ENCODE results near the gene CHGA.

Gene CHGA

GRCh38 chr14:92905667-92906066, 17.3 kb upstream of the CHGA start:
- Histone ChIP-seq H3K9me3 (ENCODE audit: control insufficient read depth in 2 of 2, low read length in 2 of 2) (no peaks in the 10 kb centered on the region), H3K9ac (ENCODE audit: low read length in 2 of 2) (no peak overlapping the region), H3K27me3 (ENCODE audit: control insufficient read depth in 1 of 2, insufficient read depth in 2 of 2, low read length in 2 of 2) (peaks cover 7 to 11% of the 10 kb centered on the region in 2 donors), H3K4me1 (ENCODE audit: control insufficient read depth, insufficient read depth, low read length) (no peaks in the 10 kb centered on the region), H3K4me3 (ENCODE audit: low read length in 2 of 2) (no peak overlapping the region), H3K27ac (ENCODE audit: low read length) (no peak overlapping the region), H3K36me3 (ENCODE audit: control insufficient read depth in 2 of 2, insufficient read depth in 2 of 2, low read length in 2 of 2) (no peaks in the 10 kb centered on the region)

- no peaks in the 10 kb centered on the region for H3K9me3 ChIP-seq (ENCODE audit: control insufficient read depth in 2 of 2, low read length in 2 of 2)
Observed at GRCh38 chr14:92906420-92906819, 16.5 kb upstream of the CHGA start.

GRCh38 chr14:92906823-92907222, 16.1 kb upstream of the CHGA start:
- no peaks in the 10 kb centered on the region for H3K4me1 ChIP-seq (ENCODE audit: control insufficient read depth, insufficient read depth, low read length)
- no peaks in the 10 kb centered on the region for H3K36me3 ChIP-seq (ENCODE audit: control insufficient read depth in 2 of 2, insufficient read depth in 2 of 2, low read length in 2 of 2)
- H3K4me3 ChIP-seq (ENCODE audit: low read length in 2 of 2): no peak overlapping the region
- peaks cover 7 to 11% of the 10 kb centered on the region in 2 donors for H3K27me3 ChIP-seq (ENCODE audit: control insufficient read depth in 1 of 2, insufficient read depth in 2 of 2, low read length in 2 of 2)
- H3K9me3 ChIP-seq (ENCODE audit: control insufficient read depth in 2 of 2, low read length in 2 of 2): no peaks in the 10 kb centered on the region
- H3K27ac ChIP-seq (ENCODE audit: low read length): no peak overlapping the region
- no peak overlapping the region for H3K9ac ChIP-seq (ENCODE audit: low read length in 2 of 2)

More at GRCh38 chr14:92906420-92906819, 16.5 kb upstream of the CHGA start:
- no peak overlapping the region for H3K4me3 ChIP-seq (ENCODE audit: low read length in 2 of 2)
- no peaks in the 10 kb centered on the region for H3K36me3 ChIP-seq (ENCODE audit: control insufficient read depth in 2 of 2, insufficient read depth in 2 of 2, low read length in 2 of 2)
- H3K27ac ChIP-seq (ENCODE audit: low read length): no peak overlapping the region
- H3K27me3 ChIP-seq (ENCODE audit: control insufficient read depth in 1 of 2, insufficient read depth in 2 of 2, low read length in 2 of 2): peaks cover 7 to 11% of the 10 kb centered on the region in 2 donors
- H3K9ac ChIP-seq (ENCODE audit: low read length in 2 of 2): no peak overlapping the region
- H3K4me1 ChIP-seq (ENCODE audit: control insufficient read depth, insufficient read depth, low read length): no peaks in the 10 kb centered on the region

- Histone ChIP-seq H3K27ac (ENCODE audit: low read length) (no peak overlapping the region), H3K9ac (ENCODE audit: low read length in 2 of 2) (no peak overlapping the region), H3K36me3 (ENCODE audit: control insufficient read depth in 2 of 2, insufficient read depth in 2 of 2, low read length in 2 of 2) (no peaks in the 10 kb centered on the region), H3K9me3 (ENCODE audit: control insufficient read depth in 2 of 2, low read length in 2 of 2) (no peaks in the 10 kb centered on the region), H3K4me1 (ENCODE audit: control insufficient read depth, insufficient read depth, low read length) (no peaks in the 10 kb centered on the region), H3K27me3 (ENCODE audit: control insufficient read depth in 1 of 2, insufficient read depth in 2 of 2, low read length in 2 of 2) (peaks cover 7 to 11% of the 10 kb centered on the region in 2 donors), H3K4me3 (ENCODE audit: low read length in 2 of 2) (no peak overlapping the region)
Observed at GRCh38 chr14:92907316-92907911, 15.5 kb upstream of the CHGA start.

GRCh38 chr14:92914087-92914656, 8.8 kb upstream of the CHGA start:
- no peaks in the 10 kb centered on the region for H3K9me3 ChIP-seq (ENCODE audit: control insufficient read depth in 2 of 2, low read length in 2 of 2)
- H3K9ac ChIP-seq (ENCODE audit: low read length in 2 of 2): no peak overlapping the region
- H3K4me1 ChIP-seq (ENCODE audit: control insufficient read depth, insufficient read depth, low read length): no peaks in the 10 kb centered on the region
- H3K27ac ChIP-seq (ENCODE audit: low read length): no peak overlapping the region
- peaks cover 4 to 5% of the 10 kb centered on the region in 2 donors for H3K27me3 ChIP-seq (ENCODE audit: control insufficient read depth in 1 of 2, insufficient read depth in 2 of 2, low read length in 2 of 2)
- no peak overlapping the region for H3K4me3 ChIP-seq (ENCODE audit: low read length in 2 of 2)
- no peaks in the 10 kb centered on the region for H3K36me3 ChIP-seq (ENCODE audit: control insufficient read depth in 2 of 2, insufficient read depth in 2 of 2, low read length in 2 of 2)

GRCh38 chr14:92916201-92916600, 6.7 kb upstream of the CHGA start:
- no peaks in the 10 kb centered on the region for H3K9me3 ChIP-seq (ENCODE audit: control insufficient read depth in 2 of 2, low read length in 2 of 2)
- no peak overlapping the region for H3K9ac ChIP-seq (ENCODE audit: low read length in 2 of 2)
- no peaks in the 10 kb centered on the region for H3K36me3 ChIP-seq (ENCODE audit: control insufficient read depth in 2 of 2, insufficient read depth in 2 of 2, low read length in 2 of 2)
- peaks cover 5 to 6% of the 10 kb centered on the region in 2 donors for H3K27me3 ChIP-seq (ENCODE audit: control insufficient read depth in 1 of 2, insufficient read depth in 2 of 2, low read length in 2 of 2)
- no peak overlapping the region for H3K27ac ChIP-seq (ENCODE audit: low read length)
- H3K4me3 ChIP-seq (ENCODE audit: low read length in 2 of 2): no peak overlapping the region
- H3K4me1 ChIP-seq (ENCODE audit: control insufficient read depth, insufficient read depth, low read length): no peaks in the 10 kb centered on the region

- no peak overlapping the region for H3K27ac ChIP-seq (ENCODE audit: low read length)
- H3K4me1 ChIP-seq (ENCODE audit: control insufficient read depth, insufficient read depth, low read length): no peaks in the 10 kb centered on the region
- peaks cover 6 to 8% of the 10 kb centered on the region in 2 donors for H3K27me3 ChIP-seq (ENCODE audit: control insufficient read depth in 1 of 2, insufficient read depth in 2 of 2, low read length in 2 of 2)
- H3K9me3 ChIP-seq (ENCODE audit: control insufficient read depth in 2 of 2, low read length in 2 of 2): no peaks in the 10 kb centered on the region
- H3K9ac ChIP-seq (ENCODE audit: low read length in 2 of 2): no peak overlapping the region
- no peak overlapping the region for H3K4me3 ChIP-seq (ENCODE audit: low read length in 2 of 2)
- no peaks in the 10 kb centered on the region for H3K36me3 ChIP-seq (ENCODE audit: control insufficient read depth in 2 of 2, insufficient read depth in 2 of 2, low read length in 2 of 2)
Observed at GRCh38 chr14:92917041-92917940, 5.7 kb upstream of the CHGA start.

GRCh38 chr14:92917956-92918355, 5.0 kb upstream of the CHGA start:
- H3K9ac ChIP-seq (ENCODE audit: low read length in 2 of 2): no peak overlapping the region
- H3K27ac ChIP-seq (ENCODE audit: low read length): no peak overlapping the region
- H3K27me3 ChIP-seq (ENCODE audit: control insufficient read depth in 1 of 2, insufficient read depth in 2 of 2, low read length in 2 of 2): peaks cover 8 to 11% of the 10 kb centered on the region in 2 donors
- no peaks in the 10 kb centered on the region for H3K9me3 ChIP-seq (ENCODE audit: control insufficient read depth in 2 of 2, low read length in 2 of 2)
- no peak overlapping the region for H3K4me3 ChIP-seq (ENCODE audit: low read length in 2 of 2)
- H3K36me3 ChIP-seq (ENCODE audit: control insufficient read depth in 2 of 2, insufficient read depth in 2 of 2, low read length in 2 of 2): no peaks in the 10 kb centered on the region
- H3K4me1 ChIP-seq (ENCODE audit: control insufficient read depth, insufficient read depth, low read length): no peaks in the 10 kb centered on the region

- Histone ChIP-seq H3K9ac (ENCODE audit: low read length in 2 of 2) (no peak overlapping the region), H3K27me3 (ENCODE audit: control insufficient read depth in 1 of 2, insufficient read depth in 2 of 2, low read length in 2 of 2) (peaks cover 8 to 20% of the 10 kb centered on the region in 2 donors), H3K4me1 (ENCODE audit: control insufficient read depth, insufficient read depth, low read length) (no peaks in the 10 kb centered on the region), H3K27ac (ENCODE audit: low read length) (no peak overlapping the region), H3K4me3 (ENCODE audit: low read length in 2 of 2) (no peak overlapping the region), H3K36me3 (ENCODE audit: control insufficient read depth in 2 of 2, insufficient read depth in 2 of 2, low read length in 2 of 2) (no peaks in the 10 kb centered on the region), H3K9me3 (ENCODE audit: control insufficient read depth in 2 of 2, low read length in 2 of 2) (no peaks in the 10 kb centered on the region)
Observed at GRCh38 chr14:92920001-92920400, 2.9 kb upstream of the CHGA start.

- H3K27me3 ChIP-seq (ENCODE audit: control insufficient read depth in 1 of 2, insufficient read depth in 2 of 2, low read length in 2 of 2): peaks cover 6 to 18% of the 10 kb centered on the region in 2 donors
- no peaks in the 10 kb centered on the region for H3K4me1 ChIP-seq (ENCODE audit: control insufficient read depth, insufficient read depth, low read length)
- no peaks in the 10 kb centered on the region for H3K36me3 ChIP-seq (ENCODE audit: control insufficient read depth in 2 of 2, insufficient read depth in 2 of 2, low read length in 2 of 2)
- H3K27ac ChIP-seq (ENCODE audit: low read length): no peak overlapping the region
- no peaks in the 10 kb centered on the region for H3K9me3 ChIP-seq (ENCODE audit: control insufficient read depth in 2 of 2, low read length in 2 of 2)
- H3K9ac ChIP-seq (ENCODE audit: low read length in 2 of 2): no peak overlapping the region
- H3K4me3 ChIP-seq (ENCODE audit: low read length in 2 of 2): no peak overlapping the region
Observed at GRCh38 chr14:92922155-92922735, 705 bp upstream of the CHGA start.
